Left renal cortex interstitium (tissue), 4 donors: ENCODE data around the gene GPR141. TPM values are rescaled to one million over a fixed set of nuclear protein-coding genes. Genes with fewer than 3 reads are reported as not detected.
"Not testable (repeated sequence)": the region's sequence is repeated elsewhere in the genome, so short reads cannot be mapped to it uniquely, and the experiment has no call there.

ENCODE experiments used
- DNase-seq, 4 donors: peaks; one replicate each; pipeline ENCODE4 v3.0.0-alpha.2; 2013; ENCODE audit warnings: low read depth in 4 of 4, low spot score in 2 of 4, missing footprints in 1 of 4
- polyA plus RNA-seq, 4 donors: library from polyadenylated mRNA; unstranded; fragments of 120-200 nt; gene quantifications; one replicate each; pipeline ENCODE4 v1.2.1, GENCODE V29; 2013; ENCODE audit not compliant: insufficient read length in 4 of 4

Gene GPR141
- polyA plus RNA-seq, 4 donors = 0.20 to 0.36 (median 0.28) TPM

GRCh38 chr7:37684927-37685326 is 1.4 kb downstream of the GPR141 start:
- no peak for DNase-seq

- DNase-seq = no peak
Observed at GRCh38 chr7:37686556-37687345, 3.2 kb downstream of the GPR141 start.

GRCh38 chr7:37690206-37690605 is 6.6 kb downstream of the GPR141 start:
- DNase-seq = no peak

- no peak for DNase-seq
Observed at GRCh38 chr7:37694208-37695094, 10.9 kb downstream of the GPR141 start.

- no peak for DNase-seq
Observed at GRCh38 chr7:37698276-37698675, 14.7 kb downstream of the GPR141 start.

- no peak for DNase-seq
Observed at GRCh38 chr7:37698782-37699181, 15.2 kb downstream of the GPR141 start.

GRCh38 chr7:37701769-37702168 is 18.2 kb downstream of the GPR141 start:
- no peak for DNase-seq

- DNase-seq = no peak
Observed at GRCh38 chr7:37703361-37703760, 19.8 kb downstream of the GPR141 start.

- DNase-seq = not testable (repeated sequence)
Observed at GRCh38 chr7:37704328-37704833, 20.8 kb downstream of the GPR141 start.

GRCh38 chr7:37705976-37706375 is 22.4 kb downstream of the GPR141 start:
- no peak for DNase-seq

GRCh38 chr7:37706804-37707203 is 23.2 kb downstream of the GPR141 start:
- no peak for DNase-seq

GRCh38 chr7:37707754-37708485 is 24.4 kb downstream of the GPR141 start:
- DNase-seq = no peak

- no peak for DNase-seq
Observed at GRCh38 chr7:37709631-37710509, 26.3 kb downstream of the GPR141 start.

- no peak for DNase-seq
Observed at GRCh38 chr7:37713613-37714012, 30.0 kb downstream of the GPR141 start.

- no peak for DNase-seq
Observed at GRCh38 chr7:37714606-37715005, 31.0 kb downstream of the GPR141 start.

GRCh38 chr7:37718585-37718984 is 35.0 kb downstream of the GPR141 start:
- no peak for DNase-seq

- DNase-seq = no peak
Observed at GRCh38 chr7:37719077-37719476, 35.5 kb downstream of the GPR141 start.

- DNase-seq = no peak
Observed at GRCh38 chr7:37724732-37725131, 41.2 kb downstream of the GPR141 start.

- DNase-seq = no peak
Observed at GRCh38 chr7:37726016-37726415, 42.5 kb downstream of the GPR141 start.

GRCh38 chr7:37728747-37729146 is 45.2 kb downstream of the GPR141 start:
- no peak for DNase-seq
